Liver (tissue), 9 donors: ENCODE measurements around the gene SLIT3. TPM values are rescaled to one million over a fixed set of nuclear protein-coding genes. Genes with fewer than 3 reads are reported as not detected.

Experiments
- DNase-seq: peaks from one replicate; pipeline ENCODE4 v3.0.0-alpha.2; 2017; ENCODE audit warnings: low spot score
- H3K27ac ChIP-seq, 2 donors: one replicate each; pipeline ENCODE4 v1.7.0; 2013; ENCODE audit warnings: inconsistent platforms in 2 of 2, low read length in 2 of 2, control low read depth in 1 of 2, low read depth in 1 of 2, mild to moderate bottlenecking in 1 of 2
- H3K27me3 ChIP-seq, 4 donors: one replicate each; pipeline versions ENCODE4 v1.6.1 to v1.7.0; 2013; ENCODE audit warnings: low read length in 3 of 4, inconsistent platforms in 1 of 4, mild to moderate bottlenecking in 1 of 4, moderate library complexity in 1 of 4; ENCODE audit not compliant: control insufficient read depth in 4 of 4, insufficient read depth in 4 of 4
- H3K36me3 ChIP-seq, 4 donors: one replicate each; pipeline versions ENCODE4 v1.6.1 to v1.7.0; 2013; ENCODE audit warnings: low read length in 3 of 4, mild to moderate bottlenecking in 3 of 4, low read depth in 1 of 4, moderate library complexity in 1 of 4; ENCODE audit not compliant: control insufficient read depth in 4 of 4, insufficient read depth in 3 of 4
- H3K4me1 ChIP-seq, 4 donors: one replicate each; pipeline versions ENCODE4 v1.6.1 to v1.7.0; 2013; ENCODE audit warnings: low read length in 3 of 4, mild to moderate bottlenecking in 3 of 4, moderate library complexity in 1 of 4; ENCODE audit not compliant: control insufficient read depth in 4 of 4, insufficient read depth in 4 of 4
- H3K4me3 ChIP-seq, 3 donors: one replicate each; pipeline versions ENCODE4 v1.6.1 to v1.7.0; 2013; ENCODE audit warnings: low read length in 3 of 3, control low read depth in 1 of 3, low read depth in 1 of 3, mild to moderate bottlenecking in 1 of 3
- H3K9ac ChIP-seq, 2 donors: one replicate each; pipeline ENCODE4 v1.7.0; 2013; ENCODE audit warnings: low read length in 2 of 2, mild to moderate bottlenecking in 2 of 2, moderate library complexity in 2 of 2, control low read depth in 1 of 2, low read depth in 1 of 2
- H3K9me3 ChIP-seq, 4 donors: one replicate each; pipeline versions ENCODE4 v1.6.1 to v1.7.0; 2013; ENCODE audit warnings: low read length in 3 of 4; ENCODE audit not compliant: control insufficient read depth in 4 of 4
- CTCF ChIP-seq: fragments of 150-350 bp; IDR thresholded peaks from 2 replicates; pipeline ENCODE4 v1.5.1; 2017; ENCODE audit warnings: improper control_type of control experiment, low read depth, low read length; ENCODE audit not compliant: missing input control
- FOXA1 ChIP-seq: IDR thresholded peaks from 2 replicates; pipeline ENCODE4 v1.6.1; 2016; ENCODE audit warnings: antibody characterized with exemption
- FOXA2 ChIP-seq: IDR thresholded peaks from 2 replicates; pipeline ENCODE4 v1.6.1; 2016; ENCODE audit warnings: antibody characterized with exemption
- GABPA ChIP-seq, 2 donors: IDR thresholded peaks in 1 of 2; conservative IDR thresholded peaks in 1 of 2; 2 replicates each; pipeline ENCODE4 v1.6.1; 2016; ENCODE audit warnings: antibody characterized with exemption in 2 of 2, mild to moderate bottlenecking in 1 of 2, moderate library complexity in 1 of 2
- HNF4A ChIP-seq, 2 donors: conservative IDR thresholded peaks; 2 replicates each; pipeline ENCODE4 v1.6.1; 2016; ENCODE audit warnings: antibody characterized with exemption in 2 of 2, mild to moderate bottlenecking in 2 of 2
- JUND ChIP-seq, 2 donors: IDR thresholded peaks; 2 replicates each; pipeline ENCODE4 v1.6.1; 2016; ENCODE audit warnings: antibody characterized with exemption in 2 of 2
- NR2F2 ChIP-seq: IDR thresholded peaks from 2 replicates; pipeline ENCODE4 v1.6.1; 2016; ENCODE audit warnings: antibody characterized with exemption
- RXRA ChIP-seq, 2 donors: IDR thresholded peaks; 2 replicates each; pipeline ENCODE4 v1.6.1; 2017 to 2018; ENCODE audit warnings: antibody characterized with exemption in 2 of 2, mild to moderate bottlenecking in 1 of 2
- TAF1 ChIP-seq: conservative IDR thresholded peaks from 2 replicates; pipeline ENCODE4 v1.6.1; 2016; ENCODE audit warnings: antibody characterized with exemption, mild to moderate bottlenecking
- WGBS: extraction: QIAGEN DNeasy Blood & Tissue Kit; methylation state at CpG from one replicate; pipeline ENCODE4 v1.1.7; 2013; 5-methylcytosine and 5-hydroxymethylcytosine counted together
- polyA plus RNA-seq, 2 donors: library from polyadenylated mRNA; stranded (reverse) in 1 of 2; unstranded in 1 of 2; fragments of 200-250 nt in 1 of 2; fragments of >200 nt in 1 of 2; fragmentation: Nextera tagmentation in 1 of 2; extraction: Ambion mirVana in 1 of 2; gene quantifications; one replicate each; pipeline versions ENCODE4 v1.2.1 to v1.2.3, GENCODE V29; 2013 to 2015
- total RNA-seq, 2 donors: library from RNA; depleted of rRNA; stranded (reverse); fragments of >200 nt; gene quantifications; one replicate each; pipeline ENCODE4 v1.2.3, GENCODE V29; 2014
- TF ChIP-seq, protein P1 (sequence below): IDR thresholded peaks from 2 replicates; pipeline ENCODE4 v1.6.1; 2016; ENCODE audit warnings: antibody characterized with exemption
- TF ChIP-seq, protein P2 (sequence below): IDR thresholded peaks from 2 replicates; pipeline ENCODE4 v1.6.1; 2016; ENCODE audit warnings: antibody characterized with exemption
- TF ChIP-seq, protein P3 (sequence below): IDR thresholded peaks from 2 replicates; pipeline ENCODE4 v1.6.1; 2016; ENCODE audit warnings: antibody characterized with exemption
- TF ChIP-seq, protein P4 (sequence below): IDR thresholded peaks from 2 replicates; pipeline ENCODE4 v1.6.1; 2016; ENCODE audit warnings: antibody characterized with exemption, mild to moderate bottlenecking
- donor health status: healthy.
- donor health status: healthy.
- donor health status: healthy.
- donor health status: healthy.
- donor health status: healthy.

Gene SLIT3
- total and polyA plus RNA-seq, 4 donors = 0.61 to 1.3 (median 0.91) TPM

GRCh38 chr5:169166078-169166477, 134.9 kb downstream of the SLIT3 start (continued):
- TF ChIP-seq FOXA1 (no peak), JUND (IDR thresholded peaks at IDR 0.05) (no peak), NR2F2 (no peak), FOXA2 (no peak), GABPA (IDR thresholded peaks at IDR 0.05 in 1 of 2, conservative IDR thresholded peaks at IDR 0.05 in 1 of 2) (no peak), RXRA (IDR thresholded peaks at IDR 0.05) (no peak)
- TF ChIP-seq, protein P1, sequence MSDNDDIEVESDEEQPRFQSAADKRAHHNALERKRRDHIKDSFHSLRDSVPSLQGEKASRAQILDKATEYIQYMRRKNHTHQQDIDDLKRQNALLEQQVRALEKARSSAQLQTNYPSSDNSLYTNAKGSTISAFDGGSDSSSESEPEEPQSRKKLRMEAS = no peak
- TF ChIP-seq, protein P2, sequence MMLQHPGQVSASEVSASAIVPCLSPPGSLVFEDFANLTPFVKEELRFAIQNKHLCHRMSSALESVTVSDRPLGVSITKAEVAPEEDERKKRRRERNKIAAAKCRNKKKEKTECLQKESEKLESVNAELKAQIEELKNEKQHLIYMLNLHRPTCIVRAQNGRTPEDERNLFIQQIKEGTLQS = no peak

- no peak overlapping the region for H3K9ac ChIP-seq
- WGBS = 94% methylated on average over 1 of the region's 1 CpG
- H3K36me3 ChIP-seq = no peaks in the 10 kb centered on the region
- TF ChIP-seq CTCF (no peak), HNF4A (conservative IDR thresholded peaks at IDR 0.05) (no peak), FOXA2 (no peak), NR2F2 (no peak)
- TF ChIP-seq, protein P3, sequence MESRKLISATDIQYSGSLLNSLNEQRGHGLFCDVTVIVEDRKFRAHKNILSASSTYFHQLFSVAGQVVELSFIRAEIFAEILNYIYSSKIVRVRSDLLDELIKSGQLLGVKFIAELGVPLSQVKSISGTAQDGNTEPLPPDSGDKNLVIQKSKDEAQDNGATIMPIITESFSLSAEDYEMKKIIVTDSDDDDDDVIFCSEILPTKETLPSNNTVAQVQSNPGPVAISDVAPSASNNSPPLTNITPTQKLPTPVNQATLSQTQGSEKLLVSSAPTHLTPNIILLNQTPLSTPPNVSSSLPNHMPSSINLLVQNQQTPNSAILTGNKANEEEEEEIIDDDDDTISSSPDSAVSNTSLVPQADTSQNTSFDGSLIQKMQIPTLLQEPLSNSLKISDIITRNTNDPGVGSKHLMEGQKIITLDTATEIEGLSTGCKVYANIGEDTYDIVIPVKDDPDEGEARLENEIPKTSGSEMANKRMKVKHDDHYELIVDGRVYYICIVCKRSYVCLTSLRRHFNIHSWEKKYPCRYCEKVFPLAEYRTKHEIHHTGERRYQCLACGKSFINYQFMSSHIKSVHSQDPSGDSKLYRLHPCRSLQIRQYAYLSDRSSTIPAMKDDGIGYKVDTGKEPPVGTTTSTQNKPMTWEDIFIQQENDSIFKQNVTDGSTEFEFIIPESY = no peak
- H3K4me3 ChIP-seq = no peak overlapping the region
- no peak overlapping the region for H3K27ac ChIP-seq
- no peak for DNase-seq
- no peaks in the 10 kb centered on the region for H3K4me1 ChIP-seq
- H3K27me3 ChIP-seq = no peaks in the 10 kb centered on the region
- no peaks in the 10 kb centered on the region for H3K9me3 ChIP-seq
These were observed 135.9 kb downstream of the SLIT3 start for GRCh38 chr5:169165052-169165451.

- H3K9ac ChIP-seq = no peak overlapping the region
- DNase-seq = no peak
These were observed 136.4 kb downstream of the SLIT3 start for GRCh38 chr5:169164481-169164925.

More at GRCh38 chr5:169164481-169164925, 136.4 kb downstream of the SLIT3 start:
- Histone ChIP-seq H3K4me3 (no peak overlapping the region), H3K4me1 (no peaks in the 10 kb centered on the region), H3K27me3 (no peaks in the 10 kb centered on the region), H3K36me3 (no peaks in the 10 kb centered on the region), H3K9me3 (peaks cover 0 to 3% (median 0%) of the 10 kb centered on the region in 4 donors), H3K27ac (no peak overlapping the region)
- WGBS = 57% methylated on average over 6 of the region's 6 CpGs
- TF ChIP-seq, protein P4, sequence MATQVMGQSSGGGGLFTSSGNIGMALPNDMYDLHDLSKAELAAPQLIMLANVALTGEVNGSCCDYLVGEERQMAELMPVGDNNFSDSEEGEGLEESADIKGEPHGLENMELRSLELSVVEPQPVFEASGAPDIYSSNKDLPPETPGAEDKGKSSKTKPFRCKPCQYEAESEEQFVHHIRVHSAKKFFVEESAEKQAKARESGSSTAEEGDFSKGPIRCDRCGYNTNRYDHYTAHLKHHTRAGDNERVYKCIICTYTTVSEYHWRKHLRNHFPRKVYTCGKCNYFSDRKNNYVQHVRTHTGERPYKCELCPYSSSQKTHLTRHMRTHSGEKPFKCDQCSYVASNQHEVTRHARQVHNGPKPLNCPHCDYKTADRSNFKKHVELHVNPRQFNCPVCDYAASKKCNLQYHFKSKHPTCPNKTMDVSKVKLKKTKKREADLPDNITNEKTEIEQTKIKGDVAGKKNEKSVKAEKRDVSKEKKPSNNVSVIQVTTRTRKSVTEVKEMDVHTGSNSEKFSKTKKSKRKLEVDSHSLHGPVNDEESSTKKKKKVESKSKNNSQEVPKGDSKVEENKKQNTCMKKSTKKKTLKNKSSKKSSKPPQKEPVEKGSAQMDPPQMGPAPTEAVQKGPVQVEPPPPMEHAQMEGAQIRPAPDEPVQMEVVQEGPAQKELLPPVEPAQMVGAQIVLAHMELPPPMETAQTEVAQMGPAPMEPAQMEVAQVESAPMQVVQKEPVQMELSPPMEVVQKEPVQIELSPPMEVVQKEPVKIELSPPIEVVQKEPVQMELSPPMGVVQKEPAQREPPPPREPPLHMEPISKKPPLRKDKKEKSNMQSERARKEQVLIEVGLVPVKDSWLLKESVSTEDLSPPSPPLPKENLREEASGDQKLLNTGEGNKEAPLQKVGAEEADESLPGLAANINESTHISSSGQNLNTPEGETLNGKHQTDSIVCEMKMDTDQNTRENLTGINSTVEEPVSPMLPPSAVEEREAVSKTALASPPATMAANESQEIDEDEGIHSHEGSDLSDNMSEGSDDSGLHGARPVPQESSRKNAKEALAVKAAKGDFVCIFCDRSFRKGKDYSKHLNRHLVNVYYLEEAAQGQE = no peak
- TF ChIP-seq CTCF (no peak), TAF1 (no peak)
- TF ChIP-seq, protein P3 = no peak
- TF ChIP-seq, protein P2 = no peak
